Lung (tissue), 12 donors: ENCODE measurements around the gene GAS2L3. TPM values are rescaled to one million over a fixed set of nuclear protein-coding genes. Genes with fewer than 3 reads are reported as not detected.

Experiments used
- ATAC-seq: fragments of 200-7000 bp; cut with Tn5 transposase; one replicate; pipeline ENCODE4 v1.9.1; 2020; ENCODE audit warnings: moderate number of reproducible peaks; ENCODE audit not compliant: insufficient read depth, low FRiP score
- DNase-seq, 3 donors: peaks; one replicate each; pipeline ENCODE4 v3.0.0-alpha.2; 2013 to 2017
- H3K27ac ChIP-seq, 2 donors: one replicate each; pipeline ENCODE4 v1.5.1; 2013; ENCODE audit warnings: mild to moderate bottlenecking in 2 of 2, moderate library complexity in 2 of 2, control low read depth in 1 of 2, inconsistent platforms in 1 of 2, low read depth in 1 of 2, low read length in 1 of 2
- H3K27me3 ChIP-seq, 3 donors: one replicate each; pipeline ENCODE4 v1.5.1; 2013; ENCODE audit warnings: low read length in 2 of 3; ENCODE audit not compliant: control insufficient read depth in 3 of 3, insufficient read depth in 3 of 3
- H3K36me3 ChIP-seq, 4 donors: one replicate each; pipeline ENCODE4 v1.5.1; 2013; ENCODE audit warnings: low read length in 4 of 4, mild to moderate bottlenecking in 1 of 4, moderate library complexity in 1 of 4; ENCODE audit not compliant: control insufficient read depth in 4 of 4, insufficient read depth in 4 of 4
- H3K4me1 ChIP-seq, 5 donors: one replicate each; pipeline ENCODE4 v1.5.1; 2013; ENCODE audit warnings: low read length in 5 of 5, mild to moderate bottlenecking in 2 of 5, moderate library complexity in 1 of 5; ENCODE audit not compliant: control insufficient read depth in 5 of 5, insufficient read depth in 5 of 5
- H3K4me3 ChIP-seq: one replicate; pipeline ENCODE4 v1.5.1; 2013; ENCODE audit warnings: mild to moderate bottlenecking, control low read depth, moderate library complexity
- H3K9ac ChIP-seq, 2 donors: one replicate each; pipeline ENCODE4 v1.5.1; 2013; ENCODE audit warnings: low read length in 2 of 2, control low read depth in 1 of 2; ENCODE audit not compliant: insufficient read depth in 1 of 2
- H3K9me3 ChIP-seq, 4 donors: one replicate each; pipeline ENCODE4 v1.5.1; 2013; ENCODE audit warnings: low read length in 3 of 4, mild to moderate bottlenecking in 1 of 4, moderate library complexity in 1 of 4; ENCODE audit not compliant: control insufficient read depth in 4 of 4, insufficient read depth in 3 of 4
- CTCF ChIP-seq: IDR thresholded peaks from 2 replicates; pipeline ENCODE4 v1.5.1; 2012; ENCODE audit warnings: mild to moderate bottlenecking; ENCODE audit errors: control extremely low read depth, extremely low read depth
- WGBS, 2 donors: extraction: QIAGEN DNeasy Blood & Tissue Kit; methylation state at CpG; one replicate each; pipeline ENCODE4 v1.1.7; 2013; 5-methylcytosine and 5-hydroxymethylcytosine counted together
- polyA plus RNA-seq, 2 donors: library from polyadenylated mRNA; stranded (reverse); fragments of 200-250 nt; gene quantifications; one replicate each; pipeline ENCODE4 v1.2.1, GENCODE V29; 2013
- total RNA-seq, 2 donors: library from RNA; depleted of rRNA in 1 of 2; stranded (reverse); fragments of >200 nt in 1 of 2; gene quantifications; one replicate each; pipeline ENCODE4 v1.2.1, GENCODE V29; 2014 to 2021
- donor health status: control.
- donor health status: control.
- donor health status: Bipolar disorder and iron deficiency.
- donor health status: healthy.
- donor health status: DM: yes; HTN: yes; CAD: no.

GAS2L3 gene
- total and polyA plus RNA-seq, 4 donors = 1.7 to 15.6 (median 7.0) TPM

- WGBS, 2 donors = 30 to 32% methylated on average over 9 of the region's 9 CpGs
- no peaks in the 10 kb centered on the region for H3K36me3 ChIP-seq
- no peak for ATAC-seq
- peaks cover 0 to 13% (median 0%) of the 10 kb centered on the region in 3 donors for H3K27me3 ChIP-seq
- H3K27ac ChIP-seq = no peak overlapping the region
- no peak overlapping the region for H3K9ac ChIP-seq
- H3K9me3 ChIP-seq = peaks cover 0 to 2% (median 0%) of the 10 kb centered on the region in 4 donors
- H3K4me3 ChIP-seq = no peak overlapping the region
- no peaks in the 10 kb centered on the region for H3K4me1 ChIP-seq
- TF ChIP-seq CTCF = peak; percentile 51
- DNase-seq = peak; percentile 66 to 71 (median 67)
These were observed 95.6 kb downstream of the GAS2L3 start for GRCh38 chr12:100668945-100669536.

GRCh38 chr12:100669922-100670321 is 96.4 kb downstream of the GAS2L3 start:
- peaks cover 0 to 13% (median 0%) of the 10 kb centered on the region in 3 donors for H3K27me3 ChIP-seq
- 84 to 87% methylated on average over 4 of the region's 4 CpGs for WGBS, 2 donors
- ATAC-seq = no peak
- no peak overlapping the region for H3K4me3 ChIP-seq
- H3K9ac ChIP-seq = no peak overlapping the region
- no peaks in the 10 kb centered on the region for H3K36me3 ChIP-seq
- no peak overlapping the region for H3K27ac ChIP-seq
- no peak for DNase-seq
- no peaks in the 10 kb centered on the region for H3K4me1 ChIP-seq
- TF ChIP-seq CTCF = no peak
- H3K9me3 ChIP-seq = peaks cover 0 to 2% (median 0%) of the 10 kb centered on the region in 4 donors

GRCh38 chr12:100671396-100672074 is 98.1 kb downstream of the GAS2L3 start:
- Histone ChIP-seq H3K36me3 (no peaks in the 10 kb centered on the region), H3K4me1 (no peaks in the 10 kb centered on the region), H3K9ac (no peak overlapping the region), H3K4me3 (no peak overlapping the region), H3K27me3 (peaks cover 0 to 13% (median 0%) of the 10 kb centered on the region in 3 donors), H3K27ac (no peak overlapping the region), H3K9me3 (peaks cover 0 to 2% (median 0%) of the 10 kb centered on the region in 4 donors)
- TF ChIP-seq CTCF = no peak
- WGBS, 2 donors = 82 to 84% methylated on average over 7 of the region's 7 CpGs
- ATAC-seq (no peak), DNase-seq (no peak)
